ENCODE measurements around the gene MYNN. TPM values are rescaled to one million over a fixed set of nuclear protein-coding genes. Genes with fewer than 3 reads are reported as not detected.

The MYNN gene
- total and polyA plus RNA-seq, 2 donors (not counting 3 experiments of a cell fraction or from before 2014, with no cell fraction given) = 7.1 to 12.7 TPM

DNA sequence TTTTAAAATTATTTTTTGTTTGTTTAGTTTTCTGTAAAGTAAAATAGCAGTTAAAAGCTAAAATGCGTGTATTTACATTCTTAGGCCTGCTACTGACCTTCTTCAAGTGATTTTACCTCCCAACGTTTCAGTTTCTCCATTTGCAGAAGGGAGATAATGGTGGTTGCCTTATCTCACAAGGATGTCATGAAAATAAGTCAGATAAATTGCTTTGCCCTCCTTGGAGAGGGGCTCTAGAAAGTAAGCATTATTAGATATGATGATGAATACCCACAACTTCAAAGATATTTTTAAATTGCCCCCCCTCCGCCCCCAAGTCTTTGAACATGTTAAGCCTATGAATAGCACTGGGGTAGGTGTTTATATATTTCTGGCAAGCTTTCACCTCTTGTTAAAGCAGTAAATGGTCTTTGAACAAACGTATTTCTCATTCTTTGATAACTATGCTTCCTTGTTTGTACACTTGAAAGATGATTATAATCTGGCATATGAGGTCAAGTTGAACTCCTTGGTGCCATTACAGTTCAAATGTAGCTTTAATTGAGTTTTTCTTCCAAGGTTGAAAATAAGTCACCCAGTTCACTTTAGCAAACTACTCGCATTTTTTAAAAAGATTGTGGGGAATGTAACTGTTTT is 14.7 kb upstream of the MYNN start:
- Histone ChIP-seq H3K27ac (ENCODE audit: insufficient read depth, low read depth, low read length) (no peak overlapping the region), H3K36me3 (ENCODE audit: control insufficient read depth in 2 of 2, extremely low read depth in 1 of 2, insufficient read depth in 2 of 2, low read length in 2 of 2) (no peaks in the 10 kb centered on the region), H3K9ac (replicated peaks; ENCODE audit: extremely low read depth, insufficient read depth, low read length) (no peak overlapping the region), H4K20me1 (replicated peaks; ENCODE audit: control insufficient read depth, extremely low read depth, insufficient read depth, low read length) (no peaks in the 10 kb centered on the region), H3K4me2 (ENCODE audit: insufficient read depth, low read length) (no peak overlapping the region), H3K79me2 (ENCODE audit: control insufficient read depth, insufficient read depth, low read length) (no peaks in the 10 kb centered on the region), H3K9me1 (replicated peaks; ENCODE audit: control insufficient read depth, extremely low read depth, insufficient read depth, low read length) (no peaks in the 10 kb centered on the region), H3K27me3 (ENCODE audit: control insufficient read depth in 2 of 2, insufficient read depth in 2 of 2, low read length in 2 of 2) (peaks cover 0 to 4% of the 10 kb centered on the region in 2 experiments), H3K4me1 (ENCODE audit: control insufficient read depth, extremely low read depth, insufficient read depth, low read length) (peaks cover 7% of the 10 kb centered on the region), H3K4me3 (replicated peaks in 1 of 3; ENCODE audit: insufficient read depth in 1 of 3, low read depth in 1 of 3, low read length in 3 of 3) (no peak overlapping the region), H2AFZ (ENCODE audit: low read depth, low read length) (no peak overlapping the region), H3K9me3 (replicated peaks; ENCODE audit: control insufficient read depth, insufficient read depth, low read length) (no peaks in the 10 kb centered on the region)
- dilution Hi-C loops (cut with MboI; ENCODE audit: extremely low pct_ligation_motif_present, low sequenced_read_pairs) (no loop called here), intact Hi-C loops (cut with micrococcal nuclease) (no loop called here)
- no peak for TF ChIP-seq FOS (IDR thresholded peaks at IDR 0.05; ENCODE audit: borderline replicate concordance, insufficient read depth, low read length)
- TF ChIP-seq POLR2A (IDR thresholded peaks at IDR 0.05; ENCODE audit: low read depth, low read length) = no peak
- TF ChIP-seq EZH2 (IDR thresholded peaks at IDR 0.05; ENCODE audit: borderline replicate concordance, low read depth, low read length, severe bottlenecking) = no peak
- no peak for TF ChIP-seq CTCF (IDR thresholded peaks at IDR 0.05; ENCODE audit: extremely low read depth in 1 of 2, insufficient read depth in 1 of 2, low read depth in 1 of 2, low read length in 2 of 2)
- no peak for TF ChIP-seq POLR2AphosphoS5 (IDR thresholded peaks at IDR 0.05; ENCODE audit: insufficient read depth, low read depth, low read length)
- no peak for TF ChIP-seq MYC (IDR thresholded peaks at IDR 0.05; ENCODE audit: low read depth, low read length)
- CTCF ChIA-PET = interaction anchor here (0.9 to 1.4 kb wide), 2 partner anchors 13 to 89 kb away, joined by 3 to 4 read pairs; no protein-coding TSS in a partner anchor
- FAIRE-seq (no peak), DNase-seq (ENCODE audit: low read depth, low spot score) (no peak)
- POLR2A ChIA-PET = no interaction called here
- no TSS peak for BruUV-seq (replicated peaks)

Data from endothelial cell of umbilical vein (primary cell).